DND-41 (cell line): ENCODE results near the gene GABRA5.

Experiments
- ATAC-seq: fragments of 200-7000 bp; cut with Tn5 transposase; 3 replicates; pipeline ENCODE4 v1.9.1; 2021; ENCODE audit warnings: low read depth; ENCODE audit not compliant: insufficient read depth
- DNase-seq: peaks from one replicate; pipeline ENCODE4 v3.0.0-alpha.2; 2020
- H2AFZ ChIP-seq: 2 replicates; pipeline ENCODE4 v1.6.0; 2012; ENCODE audit warnings: low read depth, low read length
- H3K27ac ChIP-seq: 2 replicates; pipeline ENCODE4 v1.5.1; 2012; ENCODE audit warnings: low read length, inconsistent platforms
- H3K27me3 ChIP-seq: fragments of 200-600 bp; sonication (generic); 2 replicates; pipeline ENCODE4 v1.6.0; 2012; ENCODE audit warnings: low read length, mild to moderate bottlenecking, inconsistent platforms; ENCODE audit not compliant: insufficient read depth, poor library complexity
- H3K36me3 ChIP-seq: 2 replicates; pipeline ENCODE4 v1.5.1; 2012; ENCODE audit warnings: low read length, inconsistent platforms; ENCODE audit not compliant: insufficient read depth
- H3K4me1 ChIP-seq: 2 replicates; pipeline ENCODE4 v1.5.1; 2012; ENCODE audit warnings: mild to moderate bottlenecking, low read length; ENCODE audit not compliant: insufficient read depth
- H3K4me2 ChIP-seq: 2 replicates; pipeline ENCODE4 v1.6.0; 2012; ENCODE audit warnings: mild to moderate bottlenecking, moderate library complexity, low read length, inconsistent platforms; ENCODE audit not compliant: insufficient read depth
- H3K4me3 ChIP-seq, 2 experiments: fragments of 200-600 bp in 1 of 2; shearing (Covaris generic) in 1 of 2; 2 replicates each; pipeline ENCODE4 v1.5.1; 2012 to 2016; ENCODE audit warnings: inconsistent platforms in 2 of 2, low read length in 2 of 2, mild to moderate bottlenecking in 2 of 2, low read depth in 1 of 2, moderate library complexity in 1 of 2
- H3K79me2 ChIP-seq: 2 replicates; pipeline ENCODE4 v1.6.0; 2012; ENCODE audit warnings: low read length, inconsistent platforms; ENCODE audit not compliant: insufficient read depth
- H3K9ac ChIP-seq: 2 replicates; pipeline ENCODE4 v1.6.0; 2012; ENCODE audit warnings: low read depth, mild to moderate bottlenecking, inconsistent platforms, low read length, moderate library complexity
- H3K9me3 ChIP-seq: 2 replicates; pipeline ENCODE4 v1.5.1; 2012; ENCODE audit warnings: low read length, moderate library complexity, mild to moderate bottlenecking, inconsistent platforms; ENCODE audit not compliant: insufficient read depth, severe bottlenecking
- H4K20me1 ChIP-seq: 2 replicates; pipeline ENCODE4 v1.6.0; 2012; ENCODE audit warnings: low read length; ENCODE audit not compliant: insufficient read depth
- CTCF ChIP-seq: IDR thresholded peaks from 2 replicates; pipeline ENCODE4 v1.5.1; 2012; ENCODE audit warnings: borderline replicate concordance, low read length, moderate library complexity, mild to moderate bottlenecking; ENCODE audit not compliant: poor library complexity, severe bottlenecking; ENCODE audit errors: extremely low read depth
- EZH2 ChIP-seq: IDR thresholded peaks from 3 replicates; pipeline ENCODE4 v1.6.1; 2012; ENCODE audit warnings: borderline replicate concordance, low read depth, mild to moderate bottlenecking, moderate library complexity, low read length, inconsistent platforms; ENCODE audit not compliant: severe bottlenecking

Gene GABRA5

GRCh38 chr15:26889298-26889898, 22.5 kb downstream of the GABRA5 start:
- Histone ChIP-seq H3K9me3 (no peaks in the 10 kb centered on the region), H3K4me2 (no peak overlapping the region), H3K27ac (no peak overlapping the region), H2AFZ (no peak overlapping the region), H3K79me2 (no peaks in the 10 kb centered on the region), H3K4me1 (no peaks in the 10 kb centered on the region), H3K36me3 (no peaks in the 10 kb centered on the region), H3K27me3 (no peaks in the 10 kb centered on the region), H3K4me3 (no peak overlapping the region), H3K9ac (no peak overlapping the region), H4K20me1 (no peaks in the 10 kb centered on the region)
- peak; percentile 48 for DNase-seq
- ATAC-seq = no peak
- peak; percentile 73 for TF ChIP-seq CTCF
- no peak for TF ChIP-seq EZH2

GRCh38 chr15:26890451-26890850, 23.6 kb downstream of the GABRA5 start:
- TF ChIP-seq EZH2 (no peak), CTCF (no peak)
- Histone ChIP-seq H3K9me3 (no peaks in the 10 kb centered on the region), H3K4me2 (no peak overlapping the region), H4K20me1 (no peaks in the 10 kb centered on the region), H3K4me3 (no peak overlapping the region), H3K27me3 (no peaks in the 10 kb centered on the region), H3K4me1 (no peaks in the 10 kb centered on the region), H3K27ac (no peak overlapping the region), H3K36me3 (no peaks in the 10 kb centered on the region), H3K9ac (no peak overlapping the region), H2AFZ (no peak overlapping the region), H3K79me2 (no peaks in the 10 kb centered on the region)
- no peak for DNase-seq
- ATAC-seq = no peak

- Histone ChIP-seq H3K27ac (no peak overlapping the region), H2AFZ (no peak overlapping the region), H3K27me3 (no peaks in the 10 kb centered on the region), H3K9me3 (no peaks in the 10 kb centered on the region), H3K79me2 (no peaks in the 10 kb centered on the region), H3K9ac (no peak overlapping the region), H4K20me1 (no peaks in the 10 kb centered on the region), H3K4me2 (no peak overlapping the region), H3K4me3 (no peak overlapping the region), H3K4me1 (no peaks in the 10 kb centered on the region), H3K36me3 (no peaks in the 10 kb centered on the region)
- ATAC-seq (no peak), DNase-seq (no peak)
- no peak for TF ChIP-seq EZH2
- TF ChIP-seq CTCF = no peak
These were observed 24.1 kb downstream of the GABRA5 start for GRCh38 chr15:26890988-26891387.
